GM04504 (cell line): Measurements from ENCODE around the gene TREML2.
A peak's percentile ranks its signal among the peaks of the same experiment; 100 is the strongest.
"Not testable (repeated sequence)": the region's sequence is repeated elsewhere in the genome, so short reads cannot be mapped to it uniquely, and the experiment has no call there.

Experiments
- DNase-seq: peaks from one replicate; pipeline ENCODE4 v3.0.0-alpha.2; 2012; ENCODE audit warnings: low read depth

TREML2 gene

GRCh38 chr6:41208439-41209106 lies 7.6 kb upstream of the TREML2 start:
- DNase-seq = no peak

- DNase-seq = no peak
These were observed 3.2 kb upstream of the TREML2 start for GRCh38 chr6:41204156-41204555.

GRCh38 chr6:41201764-41202173 lies 820 bp upstream of the TREML2 start:
- no peak for DNase-seq

GRCh38 chr6:41200296-41200900 lies 551 bp downstream of the TREML2 start:
- no peak for DNase-seq

- no peak for DNase-seq
These were observed 1.2 kb downstream of the TREML2 start for GRCh38 chr6:41199552-41200246.

- DNase-seq = no peak
These were observed 3.7 kb downstream of the TREML2 start for GRCh38 chr6:41197234-41197633.

GRCh38 chr6:41194386-41194785 lies 6.6 kb downstream of the TREML2 start:
- no peak for DNase-seq

GRCh38 chr6:41193884-41194283 lies 7.1 kb downstream of the TREML2 start:
- no peak for DNase-seq

GRCh38 chr6:41193171-41193734 lies 7.7 kb downstream of the TREML2 start:
- no peak for DNase-seq

GRCh38 chr6:41191569-41191968 lies 9.4 kb downstream of the TREML2 start:
- no peak for DNase-seq

- DNase-seq = no peak
These were observed 10.2 kb downstream of the TREML2 start for GRCh38 chr6:41190791-41191190.

- no peak for DNase-seq
These were observed 11.0 kb downstream of the TREML2 start for GRCh38 chr6:41189967-41190366.

GRCh38 chr6:41189046-41189445 lies 11.9 kb downstream of the TREML2 start:
- DNase-seq = not testable (repeated sequence)

- no peak for DNase-seq
These were observed 12.7 kb downstream of the TREML2 start for GRCh38 chr6:41187924-41188886.

- no peak for DNase-seq
These were observed 14.9 kb downstream of the TREML2 start for GRCh38 chr6:41186031-41186562.

GRCh38 chr6:41184761-41185160 lies 16.2 kb downstream of the TREML2 start:
- no peak for DNase-seq

- DNase-seq = peak; percentile 16
These were observed 18.6 kb downstream of the TREML2 start for GRCh38 chr6:41182069-41183034.

GRCh38 chr6:41181566-41181965 lies 19.4 kb downstream of the TREML2 start:
- no peak for DNase-seq

GRCh38 chr6:41179163-41179562 lies 21.8 kb downstream of the TREML2 start:
- no peak for DNase-seq

- no peak for DNase-seq
These were observed 23.3 kb downstream of the TREML2 start for GRCh38 chr6:41177695-41178094.
